ENCODE results near the gene STAC3. TPM values are rescaled to one million over a fixed set of nuclear protein-coding genes. Genes with fewer than 3 reads are reported as not detected.

STAC3 gene
- total and polyA plus RNA-seq, 2 experiments from 2014 or later, result 5.4 to 28.4 TPM

DNA sequence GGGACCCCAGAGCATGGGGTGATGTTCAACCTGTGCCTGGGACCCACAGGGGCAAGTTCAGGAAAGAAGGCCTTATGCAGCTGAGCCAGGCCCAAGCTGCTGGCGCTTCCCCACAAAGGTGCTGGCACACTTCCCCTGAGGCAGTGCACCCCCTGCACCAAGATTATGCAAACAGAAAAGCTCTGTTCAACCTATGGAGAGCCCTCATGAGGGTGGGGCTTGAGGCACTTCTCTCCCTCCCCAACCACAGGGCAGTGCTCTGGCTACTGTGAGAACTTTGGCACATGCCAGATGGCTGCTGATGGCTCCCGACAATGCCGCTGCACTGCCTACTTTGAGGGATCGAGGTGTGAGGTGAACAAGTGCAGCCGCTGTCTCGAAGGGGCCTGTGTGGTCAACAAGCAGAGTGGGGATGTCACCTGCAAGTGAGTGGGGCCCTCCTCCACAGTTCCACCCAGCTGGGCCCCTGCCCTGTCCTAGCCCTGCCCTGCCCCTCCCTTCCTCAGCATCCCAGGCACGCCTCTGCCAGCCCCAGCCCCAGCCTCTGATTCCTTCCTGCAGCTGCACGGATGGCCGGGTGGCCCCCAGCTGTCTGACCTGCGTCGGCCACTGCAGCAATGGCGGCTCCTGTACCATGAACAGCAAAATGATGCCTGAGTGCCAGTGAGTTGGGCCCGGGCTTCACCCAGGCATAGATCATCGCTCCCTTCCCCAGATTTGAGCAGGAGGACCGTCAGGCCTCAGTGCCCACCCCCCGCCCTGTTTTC is 39.9 kb downstream of the STAC3 start:
- TF ChIP-seq, protein P1, sequence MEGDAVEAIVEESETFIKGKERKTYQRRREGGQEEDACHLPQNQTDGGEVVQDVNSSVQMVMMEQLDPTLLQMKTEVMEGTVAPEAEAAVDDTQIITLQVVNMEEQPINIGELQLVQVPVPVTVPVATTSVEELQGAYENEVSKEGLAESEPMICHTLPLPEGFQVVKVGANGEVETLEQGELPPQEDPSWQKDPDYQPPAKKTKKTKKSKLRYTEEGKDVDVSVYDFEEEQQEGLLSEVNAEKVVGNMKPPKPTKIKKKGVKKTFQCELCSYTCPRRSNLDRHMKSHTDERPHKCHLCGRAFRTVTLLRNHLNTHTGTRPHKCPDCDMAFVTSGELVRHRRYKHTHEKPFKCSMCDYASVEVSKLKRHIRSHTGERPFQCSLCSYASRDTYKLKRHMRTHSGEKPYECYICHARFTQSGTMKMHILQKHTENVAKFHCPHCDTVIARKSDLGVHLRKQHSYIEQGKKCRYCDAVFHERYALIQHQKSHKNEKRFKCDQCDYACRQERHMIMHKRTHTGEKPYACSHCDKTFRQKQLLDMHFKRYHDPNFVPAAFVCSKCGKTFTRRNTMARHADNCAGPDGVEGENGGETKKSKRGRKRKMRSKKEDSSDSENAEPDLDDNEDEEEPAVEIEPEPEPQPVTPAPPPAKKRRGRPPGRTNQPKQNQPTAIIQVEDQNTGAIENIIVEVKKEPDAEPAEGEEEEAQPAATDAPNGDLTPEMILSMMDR (IDR thresholded peaks at IDR 0.05; ENCODE audit: low read depth, low read length), result no peak
- Histone ChIP-seq H3K4me1 (ENCODE audit: low read depth) (no peaks in the 10 kb centered on the region), H3K27ac (no peak overlapping the region), H3K4me3 (no peak overlapping the region), H3K36me3 (peaks cover 12% of the 10 kb centered on the region), H3K9me3 (ENCODE audit: low read depth) (no peaks in the 10 kb centered on the region), H3K27me3 (peaks cover 25% of the 10 kb centered on the region)
- DNase-seq (ENCODE audit: low read depth in 1 of 2, low spot score in 1 of 2), result no peak

GRCh38 chr12:57210461-57210860 is 40.5 kb downstream of the STAC3 start:
- DNase-seq (ENCODE audit: low read depth in 1 of 2, low spot score in 1 of 2), result no peak
- Histone ChIP-seq H3K27ac (no peak overlapping the region), H3K9me3 (ENCODE audit: low read depth) (no peaks in the 10 kb centered on the region), H3K27me3 (peaks cover 19% of the 10 kb centered on the region), H3K36me3 (peaks cover 18% of the 10 kb centered on the region), H3K4me3 (no peak overlapping the region), H3K4me1 (ENCODE audit: low read depth) (no peaks in the 10 kb centered on the region)
- TF ChIP-seq, protein P1 (IDR thresholded peaks at IDR 0.05; ENCODE audit: low read depth, low read length), result no peak

GRCh38 chr12:57209916-57210315 is 41.1 kb downstream of the STAC3 start:
- H3K4me1 ChIP-seq (ENCODE audit: low read depth), result no peaks in the 10 kb centered on the region
- peaks cover 20% of the 10 kb centered on the region for H3K36me3 ChIP-seq
- DNase-seq (ENCODE audit: low read depth in 1 of 2, low spot score in 1 of 2), result no peak
- no peak overlapping the region for H3K4me3 ChIP-seq
- no peaks in the 10 kb centered on the region for H3K9me3 ChIP-seq (ENCODE audit: low read depth)
- TF ChIP-seq, protein P1 (IDR thresholded peaks at IDR 0.05; ENCODE audit: low read depth, low read length), result no peak
- peaks cover 13% of the 10 kb centered on the region for H3K27me3 ChIP-seq
- no peak overlapping the region for H3K27ac ChIP-seq

GRCh38 chr12:57208631-57209282 is 42.2 kb downstream of the STAC3 start:
- no peaks in the 10 kb centered on the region for H3K4me1 ChIP-seq (ENCODE audit: low read depth)

GRCh38 chr12:57207731-57208630 is 43.0 kb downstream of the STAC3 start:
- Histone ChIP-seq H3K4me3 (no peak overlapping the region), H3K4me1 (ENCODE audit: low read depth) (no peaks in the 10 kb centered on the region), H3K9me3 (ENCODE audit: low read depth) (no peaks in the 10 kb centered on the region), H3K36me3 (peaks cover 27% of the 10 kb centered on the region), H3K27ac (no peak overlapping the region), H3K27me3 (no peaks in the 10 kb centered on the region)
- no peak for DNase-seq (ENCODE audit: low read depth in 1 of 2, low spot score in 1 of 2)
- TF ChIP-seq, protein P1 (IDR thresholded peaks at IDR 0.05; ENCODE audit: low read depth, low read length), result no peak

More at GRCh38 chr12:57208631-57209282, 42.2 kb downstream of the STAC3 start:
- Histone ChIP-seq H3K27ac (no peak overlapping the region), H3K36me3 (peaks cover 20% of the 10 kb centered on the region), H3K4me3 (no peak overlapping the region), H3K9me3 (ENCODE audit: low read depth) (no peaks in the 10 kb centered on the region), H3K27me3 (peaks cover 2% of the 10 kb centered on the region)
- TF ChIP-seq, protein P1 (IDR thresholded peaks at IDR 0.05; ENCODE audit: low read depth, low read length), result no peak
- DNase-seq (ENCODE audit: low read depth in 1 of 2, low spot score in 1 of 2), result no peak

Measured in cardiac muscle cell (in vitro differentiated cells and primary cell).